SK-N-MC (cell line): ENCODE results near the gene HMOX1.

Experiments used
- DNase-seq: peaks from one replicate; pipeline ENCODE4 v3.0.0-alpha.2; 2011; ENCODE audit warnings: low read depth, low spot score
- H3K27ac ChIP-seq: fragments of 200-600 bp; sonication (generic); 2 replicates; pipeline ENCODE4 v1.5.1; 2016; ENCODE audit warnings: mixed run types
- H3K36me3 ChIP-seq: fragments of 200-600 bp; sonication (generic); 2 replicates; pipeline ENCODE4 v1.6.1; 2017; ENCODE audit warnings: antibody characterized with exemption, low read length, mixed read lengths; ENCODE audit not compliant: insufficient read depth
- H3K4me3 ChIP-seq: fragments of 200-600 bp; sonication (generic); 2 replicates; pipeline ENCODE4 v1.5.1; 2016
- H3K9ac ChIP-seq: fragments of 200-600 bp; sonication (generic); 2 replicates; pipeline ENCODE4 v1.8.0; 2017; ENCODE audit warnings: mixed run types, mixed read lengths; ENCODE audit not compliant: insufficient read length
- H3K9me3 ChIP-seq: fragments of 200-600 bp; sonication (generic); 2 replicates; pipeline ENCODE4 v1.6.1; 2017; ENCODE audit warnings: low read depth, mild to moderate bottlenecking, antibody characterized with exemption, low read length, moderate library complexity, mixed read lengths
- EZH2 ChIP-seq: fragments of 200-600 bp; sonication (generic); IDR thresholded peaks from one replicate; pipeline ENCODE4 v1.6.1; 2017; ENCODE audit warnings: antibody characterized with exemption
- FOXP2 ChIP-seq: optimal IDR thresholded peaks from 2 replicates; pipeline ENCODE3; 2011; ENCODE audit warnings: mild to moderate bottlenecking, moderate library complexity; ENCODE audit not compliant: insufficient read depth; ENCODE audit errors: extremely low read length, control extremely low read depth
- POLR2AphosphoS5 ChIP-seq: IDR thresholded peaks from 2 replicates; pipeline ENCODE4 v1.6.1; 2012; ENCODE audit warnings: mild to moderate bottlenecking, low read depth, low read length, borderline replicate concordance

Gene HMOX1

DNA sequence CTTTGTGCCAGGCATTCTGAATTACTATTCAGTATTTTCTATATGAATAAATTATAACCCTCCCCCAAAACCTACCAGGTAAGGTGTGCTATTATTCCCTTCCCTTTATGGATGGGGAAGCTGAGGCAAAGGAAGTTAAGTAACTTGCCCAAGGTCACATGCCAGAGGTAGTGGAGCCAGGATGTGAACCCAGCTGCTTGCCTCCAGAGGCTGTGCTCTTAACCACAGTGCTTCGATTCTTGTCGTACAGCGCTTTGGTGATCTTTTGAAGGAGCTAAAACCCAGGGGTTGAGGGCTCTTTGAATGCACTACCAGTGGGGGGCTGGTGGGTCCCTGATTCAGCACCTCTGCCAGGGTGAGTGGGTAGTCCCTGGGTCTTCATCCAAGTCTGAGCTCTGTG lies 37.8 kb downstream of the HMOX1 start:
- H3K27ac ChIP-seq, result no peak overlapping the region
- DNase-seq, result no peak
- no peak for TF ChIP-seq FOXP2
- no peak for TF ChIP-seq EZH2
- no peak for TF ChIP-seq POLR2AphosphoS5
- H3K9ac ChIP-seq, result no peak overlapping the region
- no peak overlapping the region for H3K4me3 ChIP-seq
- peaks cover 93% of the 10 kb centered on the region for H3K36me3 ChIP-seq
- no peaks in the 10 kb centered on the region for H3K9me3 ChIP-seq

DNA sequence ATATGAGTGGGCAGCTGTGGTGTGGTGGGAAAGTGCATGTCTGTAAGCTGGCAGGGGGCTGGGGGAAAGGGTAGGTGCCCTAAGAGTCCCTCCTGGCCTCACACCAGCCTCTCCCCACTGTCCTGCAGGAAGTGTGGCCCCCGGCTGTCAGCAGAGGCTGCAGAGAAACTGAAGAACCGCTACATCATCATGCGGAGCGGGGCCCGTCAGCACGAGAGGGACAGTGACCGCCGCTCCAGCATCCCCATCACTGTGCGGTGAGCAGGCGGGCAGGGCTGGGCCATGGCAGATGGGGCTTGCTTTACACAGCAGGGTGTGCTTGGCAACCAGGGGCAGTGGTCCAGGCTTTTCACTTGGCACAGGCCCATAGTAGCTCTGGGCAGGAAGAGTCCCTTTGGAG lies 38.9 kb downstream of the HMOX1 start:
- no peak for DNase-seq
- no peak overlapping the region for H3K27ac ChIP-seq

DNA sequence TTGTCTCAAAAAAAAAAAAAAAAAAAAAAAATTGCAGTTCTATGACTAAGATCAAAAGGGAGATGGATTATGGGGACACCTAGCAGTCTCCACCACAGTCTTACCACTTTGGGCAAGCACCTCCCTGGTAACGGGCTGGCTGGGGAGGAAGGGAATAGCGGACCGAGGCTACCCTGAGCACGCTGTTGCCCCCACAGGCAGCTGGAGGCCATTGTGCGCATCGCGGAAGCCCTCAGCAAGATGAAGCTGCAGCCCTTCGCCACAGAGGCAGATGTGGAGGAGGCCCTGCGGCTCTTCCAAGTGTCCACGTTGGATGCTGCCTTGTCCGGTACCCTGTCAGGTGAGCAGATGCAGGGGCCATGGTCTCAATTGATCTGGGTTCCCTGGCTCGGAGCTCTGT lies 40.2 kb downstream of the HMOX1 start:
- no peak overlapping the region for H3K9ac ChIP-seq
- H3K27ac ChIP-seq, result no peak overlapping the region
- peaks cover 91% of the 10 kb centered on the region for H3K36me3 ChIP-seq
- H3K4me3 ChIP-seq, result no peak overlapping the region
- no peak for DNase-seq
- TF ChIP-seq FOXP2, result no peak
- no peak for TF ChIP-seq EZH2
- TF ChIP-seq POLR2AphosphoS5, result no peak
- H3K9me3 ChIP-seq, result no peaks in the 10 kb centered on the region

More for the DNA sequence above, 38.9 kb downstream of the HMOX1 start:
- peaks cover 94% of the 10 kb centered on the region for H3K36me3 ChIP-seq
- TF ChIP-seq EZH2 (no peak), POLR2AphosphoS5 (no peak), FOXP2 (no peak)
- no peak overlapping the region for H3K9ac ChIP-seq
- no peak overlapping the region for H3K4me3 ChIP-seq
- H3K9me3 ChIP-seq, result no peaks in the 10 kb centered on the region

GRCh38 chr22:35422145-35422544 lies 41.2 kb downstream of the HMOX1 start:
- Histone ChIP-seq H3K36me3 (peaks cover 90% of the 10 kb centered on the region), H3K9me3 (no peaks in the 10 kb centered on the region), H3K4me3 (no peak overlapping the region), H3K9ac (no peak overlapping the region), H3K27ac (no peak overlapping the region)
- TF ChIP-seq EZH2 (no peak), FOXP2 (no peak), POLR2AphosphoS5 (no peak)
- DNase-seq, result no peak

DNA sequence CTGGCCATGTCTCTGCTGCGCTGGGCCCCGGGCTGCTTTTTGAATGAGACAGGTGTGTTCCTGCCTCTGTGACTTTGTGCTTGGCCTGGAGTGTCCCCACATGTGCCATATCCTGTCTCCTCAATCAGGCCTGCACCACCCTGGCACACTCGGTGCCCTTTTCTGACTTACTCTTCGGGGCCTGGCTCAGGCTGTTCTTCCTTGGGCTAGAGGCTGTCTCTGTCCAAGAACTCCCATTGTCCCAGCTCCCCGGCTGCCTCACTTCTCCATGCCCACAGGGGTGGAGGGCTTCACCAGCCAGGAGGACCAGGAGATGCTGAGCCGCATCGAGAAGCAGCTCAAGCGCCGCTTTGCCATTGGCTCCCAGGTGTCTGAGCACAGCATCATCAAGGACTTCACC lies 42.0 kb downstream of the HMOX1 start:
- TF ChIP-seq EZH2 (no peak), FOXP2 (no peak), POLR2AphosphoS5 (no peak)
- Histone ChIP-seq H3K9ac (no peak overlapping the region), H3K9me3 (no peaks in the 10 kb centered on the region), H3K4me3 (no peak overlapping the region), H3K27ac (no peak overlapping the region), H3K36me3 (peaks cover 83% of the 10 kb centered on the region)
- DNase-seq, result no peak

DNA sequence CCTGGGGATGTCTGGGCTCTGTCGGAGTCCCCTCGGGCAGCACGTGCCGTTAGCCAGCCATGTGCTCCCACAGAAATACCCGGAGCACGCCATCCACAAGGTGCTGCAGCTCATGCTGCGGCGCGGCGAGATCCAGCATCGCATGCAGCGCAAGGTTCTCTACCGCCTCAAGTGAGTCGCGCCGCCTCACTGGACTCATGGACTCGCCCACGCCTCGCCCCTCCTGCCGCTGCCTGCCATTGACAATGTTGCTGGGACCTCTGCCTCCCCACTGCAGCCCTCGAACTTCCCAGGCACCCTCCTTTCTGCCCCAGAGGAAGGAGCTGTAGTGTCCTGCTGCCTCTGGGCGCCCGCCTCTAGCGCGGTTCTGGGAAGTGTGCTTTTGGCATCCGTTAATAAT lies 43.2 kb downstream of the HMOX1 start:
- Histone ChIP-seq H3K4me3 (no peak overlapping the region), H3K9me3 (no peaks in the 10 kb centered on the region), H3K36me3 (peaks cover 80% of the 10 kb centered on the region), H3K27ac (no peak overlapping the region), H3K9ac (no peak overlapping the region)
- TF ChIP-seq POLR2AphosphoS5, result no peak
- TF ChIP-seq EZH2, result no peak
- no peak for TF ChIP-seq FOXP2
- no peak for DNase-seq

DNA sequence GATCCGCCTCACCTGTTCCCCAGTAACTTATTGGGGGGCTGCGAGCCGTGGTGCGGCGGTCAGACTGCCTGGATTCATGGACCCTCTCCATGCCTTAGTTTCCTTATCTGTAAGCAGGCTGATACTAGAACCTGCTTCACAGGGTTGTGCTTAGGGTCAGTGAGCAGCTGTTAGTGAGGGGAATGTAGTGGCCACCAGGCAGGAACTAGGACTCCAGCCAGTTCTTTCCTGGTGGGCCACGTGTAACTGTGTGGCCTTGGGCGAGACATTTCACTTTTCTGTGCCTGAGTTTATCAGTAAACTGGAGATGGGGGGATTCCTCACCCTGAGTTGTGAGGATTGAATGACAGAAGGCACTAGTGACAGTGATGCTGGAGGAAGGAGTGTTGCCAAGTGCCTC lies 43.9 kb downstream of the HMOX1 start:
- Histone ChIP-seq H3K9me3 (no peaks in the 10 kb centered on the region), H3K36me3 (peaks cover 73% of the 10 kb centered on the region), H3K4me3 (no peak overlapping the region), H3K27ac (no peak overlapping the region), H3K9ac (no peak overlapping the region)
- DNase-seq, result no peak
- TF ChIP-seq EZH2 (no peak), POLR2AphosphoS5 (no peak), FOXP2 (no peak)

DNA sequence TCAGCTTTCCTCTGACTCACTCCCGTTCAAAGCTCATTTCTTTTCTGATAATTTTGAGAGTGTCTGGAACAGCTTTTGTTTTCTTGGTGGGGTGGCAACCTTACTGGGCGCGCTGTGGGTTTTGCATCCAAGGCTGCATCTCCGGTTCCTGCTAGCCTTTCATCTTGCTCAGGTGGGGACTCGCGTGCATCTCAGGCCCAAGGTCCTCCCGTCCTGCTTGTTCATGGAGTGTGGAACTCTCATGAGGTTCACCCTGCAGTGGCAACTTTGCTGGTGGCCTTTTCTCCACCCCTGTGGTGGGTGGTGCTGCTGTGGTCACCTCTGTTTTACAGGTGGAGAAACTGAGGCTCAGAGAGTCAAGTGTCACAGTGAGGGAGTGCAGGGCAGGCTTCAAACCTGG lies 44.6 kb downstream of the HMOX1 start:
- H3K36me3 ChIP-seq, result peaks cover 66% of the 10 kb centered on the region
- no peak overlapping the region for H3K9ac ChIP-seq
- TF ChIP-seq POLR2AphosphoS5 (no peak), EZH2 (no peak), FOXP2 (no peak)
- H3K9me3 ChIP-seq, result no peaks in the 10 kb centered on the region
- H3K4me3 ChIP-seq, result no peak overlapping the region
- no peak overlapping the region for H3K27ac ChIP-seq
- no peak for DNase-seq

DNA sequence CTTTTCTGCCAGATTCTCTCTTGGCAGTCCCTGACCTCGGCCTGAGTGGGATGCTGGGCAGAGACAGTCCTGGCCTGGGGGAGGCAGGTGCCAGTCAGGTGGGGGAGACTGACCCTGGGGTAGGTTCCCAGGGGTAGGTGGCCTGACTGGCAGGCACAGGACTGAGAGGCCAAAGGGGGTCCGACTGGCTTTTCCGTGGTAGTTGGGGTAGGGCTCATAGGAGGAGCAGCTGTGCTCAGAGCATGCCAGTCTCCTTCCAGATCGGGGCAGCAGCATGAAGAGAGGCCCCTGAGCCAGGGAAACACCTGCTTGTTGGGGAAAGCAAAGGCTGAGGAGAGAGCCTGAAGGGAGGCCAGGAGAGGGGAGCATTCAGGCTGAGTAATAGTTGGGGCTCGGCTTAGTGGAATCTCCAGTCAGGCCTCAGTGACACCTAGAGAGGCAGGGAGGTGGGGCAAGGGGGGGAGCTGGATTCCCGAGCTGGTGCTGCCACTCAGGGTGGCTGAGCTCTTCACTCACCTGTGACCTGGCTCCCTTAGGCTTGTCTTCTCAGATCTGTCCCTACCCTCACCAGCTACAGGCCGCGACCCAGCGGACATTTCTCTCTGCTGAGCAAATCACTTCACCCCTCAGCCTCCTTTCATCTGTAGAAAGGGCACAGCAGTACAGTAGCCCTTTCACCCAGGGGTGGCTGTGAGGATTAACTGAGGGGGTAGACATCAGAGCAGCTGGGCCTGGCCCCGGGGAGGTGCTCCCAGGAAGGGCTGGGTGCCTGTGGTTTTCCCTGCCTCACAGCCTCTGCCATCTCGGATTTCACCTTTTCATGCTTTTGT lies 45.3 kb downstream of the HMOX1 start:
- Histone ChIP-seq H3K27ac (peak overlapping the region; percentile 63), H3K36me3 (peaks cover 62% of the 10 kb centered on the region), H3K9ac (no peak overlapping the region), H3K4me3 (no peak overlapping the region), H3K9me3 (no peaks in the 10 kb centered on the region)
- DNase-seq, result no peak
- TF ChIP-seq POLR2AphosphoS5 (no peak), FOXP2 (no peak), EZH2 (no peak)
